Bronchial epithelial cell (primary cell): Measurements from ENCODE around the gene CNP. TPM values are rescaled to one million over a fixed set of nuclear protein-coding genes. Genes with fewer than 3 reads are reported as not detected.

ENCODE experiments used
- DNase-seq: peaks from one replicate; pipeline ENCODE4 v3.0.0-alpha.2; 2010; ENCODE audit warnings: low read depth
- FAIRE-seq: peaks from 2 replicates; lab custom pipeline; 2011; peaks lifted over from hg19 to GRCh38; lab: Jason Lieb, UNC
- H3K27me3 ChIP-seq: 2 replicates; pipeline ENCODE4 v1.5.1; 2011; ENCODE audit warnings: low read length; ENCODE audit not compliant: control insufficient read depth, insufficient read depth
- H3K36me3 ChIP-seq: 2 replicates; pipeline ENCODE4 v1.5.1; 2011; ENCODE audit warnings: low read length; ENCODE audit not compliant: control insufficient read depth, insufficient read depth
- H3K4me3 ChIP-seq: 2 replicates; pipeline ENCODE4 v1.5.1; 2011; ENCODE audit warnings: mild to moderate bottlenecking, low read depth, low read length, control low read depth
- CTCF ChIP-seq: IDR thresholded peaks from 2 replicates; pipeline ENCODE4 v1.5.1; 2011; ENCODE audit warnings: mild to moderate bottlenecking, moderate library complexity, low read length, control low read depth, inconsistent platforms; ENCODE audit not compliant: insufficient read depth, severe bottlenecking
- total RNA-seq: library from RNA; depleted of rRNA; stranded (reverse); fragments of >200 nt; gene quantifications from 2 replicates; pipeline ENCODE4 v1.2.1, GENCODE V29; 2014

Gene CNP
- total RNA-seq, 1 donor from 2014 or later: 16.3 TPM

GRCh38 chr17:41932816-41933389 is 33.7 kb upstream of the CNP start:
- no peak for TF ChIP-seq CTCF
- FAIRE-seq (no peak), DNase-seq (no peak)
- no peaks in the 10 kb centered on the region for H3K27me3 ChIP-seq
- H3K36me3 ChIP-seq: no peaks in the 10 kb centered on the region
- no peak overlapping the region for H3K4me3 ChIP-seq

GRCh38 chr17:41935641-41936040 is 31.0 kb upstream of the CNP start:
- DNase-seq (peak; percentile 23), FAIRE-seq (no peak)
- no peak for TF ChIP-seq CTCF
- Histone ChIP-seq H3K4me3 (no peak overlapping the region), H3K36me3 (no peaks in the 10 kb centered on the region), H3K27me3 (no peaks in the 10 kb centered on the region)

GRCh38 chr17:41937970-41938954 is 28.3 kb upstream of the CNP start:
- no peak overlapping the region for H3K4me3 ChIP-seq
- DNase-seq (no peak), FAIRE-seq (peak; percentile 72)
- no peaks in the 10 kb centered on the region for H3K27me3 ChIP-seq
- no peak for TF ChIP-seq CTCF
- no peaks in the 10 kb centered on the region for H3K36me3 ChIP-seq

GRCh38 chr17:41939044-41939692 is 27.4 kb upstream of the CNP start:
- TF ChIP-seq CTCF: no peak
- DNase-seq: no peak
- H3K27me3 ChIP-seq: no peaks in the 10 kb centered on the region
- H3K4me3 ChIP-seq: no peak overlapping the region
- no peaks in the 10 kb centered on the region for H3K36me3 ChIP-seq
- FAIRE-seq: peak; percentile 43

GRCh38 chr17:41939693-41940090 is 26.9 kb upstream of the CNP start:
- DNase-seq: no peak
- TF ChIP-seq CTCF: no peak
- no peak overlapping the region for H3K4me3 ChIP-seq
- H3K27me3 ChIP-seq: no peaks in the 10 kb centered on the region
- H3K36me3 ChIP-seq: no peaks in the 10 kb centered on the region
- no peak for FAIRE-seq
